H1 (cell line): ENCODE measurements around the gene RPS25. TPM values are rescaled to one million over a fixed set of nuclear protein-coding genes. Genes with fewer than 3 reads are reported as not detected.

Experiments
- CTCF ChIA-PET: fragments of 300-600 bp; sonication (Branson Sonifier 250); formaldehyde crosslinking; loops from one replicate; lab custom pipeline; 2021; ENCODE audit not compliant: partially characterized antibody; lab: Charles Lee
- POLR2A ChIA-PET: fragments of 300-600 bp; sonication (Branson Sonifier 250); formaldehyde crosslinking; loops from one replicate; lab custom pipeline; 2021; ENCODE audit warnings: inconsistent platforms; ENCODE audit not compliant: partially characterized antibody; lab: Charles Lee
- DNase-seq, 2 experiments: peaks; one replicate each; pipeline versions ENCODE4 v3.0.0 to v3.0.0-alpha.2; 2010 to 2022; ENCODE audit warnings: low spot score in 2 of 2, low read depth in 1 of 2, mixed read lengths in 1 of 2
- FAIRE-seq: peaks from 2 replicates; lab custom pipeline; 2011; peaks lifted over from hg19 to GRCh38; lab: Jason Lieb, UNC
- H2AFZ ChIP-seq: 2 replicates; pipeline ENCODE4 v1.8.1; 2012; ENCODE audit warnings: low read length, inconsistent platforms
- H2AK5ac ChIP-seq: 2 replicates; pipeline ENCODE4 v1.6.1; 2013; ENCODE audit warnings: low read depth, low read length
- H2BK120ac ChIP-seq: replicated peaks from 2 replicates; pipeline ENCODE3; 2013; ENCODE audit warnings: low read depth, low read length, inconsistent platforms
- H2BK12ac ChIP-seq: 2 replicates; pipeline ENCODE4 v1.6.1; 2013; ENCODE audit warnings: low read depth, low read length
- H2BK15ac ChIP-seq: 2 replicates; pipeline ENCODE4 v1.6.1; 2013; ENCODE audit warnings: low read length
- H2BK20ac ChIP-seq: 2 replicates; pipeline ENCODE4 v1.6.1; 2013; ENCODE audit warnings: low read length
- H2BK5ac ChIP-seq: 2 replicates; pipeline ENCODE4 v1.6.1; 2013; ENCODE audit warnings: low read depth, low read length
- H3K14ac ChIP-seq: 2 replicates; pipeline ENCODE4 v1.6.1; 2013; ENCODE audit warnings: inconsistent platforms; ENCODE audit not compliant: insufficient read length
- H3K18ac ChIP-seq: 2 replicates; pipeline ENCODE4 v1.6.1; 2013; ENCODE audit warnings: low read length; ENCODE audit errors: extremely low read depth
- H3K23ac ChIP-seq: 2 replicates; pipeline ENCODE4 v1.6.1; 2013; ENCODE audit warnings: inconsistent platforms; ENCODE audit not compliant: insufficient read length
- H3K23me2 ChIP-seq: 2 replicates; pipeline ENCODE4 v1.6.1; 2013; ENCODE audit warnings: low read depth, low read length
- H3K27ac ChIP-seq: 2 replicates; pipeline ENCODE4 v1.6.1; 2011; ENCODE audit warnings: low read depth, low read length, inconsistent platforms
- H3K27me3 ChIP-seq, 4 experiments: replicated peaks in 1 of 4; 1 replicate in 1 of 4; 2 replicates in 3 of 4; pipeline versions ENCODE4 v1.6.1 to v1.8.1; 2011 to 2013; ENCODE audit warnings: low read length in 3 of 4, mild to moderate bottlenecking in 3 of 4, inconsistent platforms in 2 of 4, mixed read lengths in 2 of 4, moderate library complexity in 1 of 4; ENCODE audit not compliant: control insufficient read depth in 3 of 4, insufficient read depth in 3 of 4; ENCODE audit errors: extremely low read depth in 1 of 4
- H3K36me3 ChIP-seq, 4 experiments: 2 replicates each; pipeline versions ENCODE4 v1.6.1 to v1.8.1; 2011 to 2013; ENCODE audit warnings: mild to moderate bottlenecking in 4 of 4, low read length in 3 of 4, moderate library complexity in 2 of 4, control low read depth in 1 of 4, inconsistent platforms in 1 of 4; ENCODE audit not compliant: insufficient read depth in 4 of 4, control insufficient read depth in 2 of 4
- H3K4ac ChIP-seq: replicated peaks from 2 replicates; pipeline ENCODE3; 2013; ENCODE audit warnings: low read length, low read depth, mixed read lengths, inconsistent platforms; ENCODE audit not compliant: insufficient read length
- H3K4me1 ChIP-seq, 4 experiments: replicated peaks in 1 of 4; 1 replicate in 1 of 4; 2 replicates in 3 of 4; pipeline versions ENCODE4 v1.6.1 to v1.8.1; 2011 to 2013; ENCODE audit warnings: low read length in 3 of 4, inconsistent platforms in 2 of 4, mixed read lengths in 1 of 4; ENCODE audit not compliant: insufficient read depth in 4 of 4, control insufficient read depth in 3 of 4
- H3K4me2 ChIP-seq, 2 experiments: 2 replicates each; pipeline versions ENCODE4 v1.6.1 to v1.8.1; 2011 to 2013; ENCODE audit warnings: low read depth in 2 of 2, low read length in 2 of 2, control low read depth in 1 of 2, inconsistent platforms in 1 of 2, mild to moderate bottlenecking in 1 of 2; ENCODE audit not compliant: insufficient read depth in 1 of 2
- H3K4me3 ChIP-seq, 4 experiments: fragments of 200-600, 300-600 bp in 1 of 4; sonication (generic), shearing (Covaris generic), sonication (Bioruptor Twin) in 1 of 4; 2 replicates each; pipeline versions ENCODE4 v1.5.1 to v1.8.1; 2011 to 2016; ENCODE audit warnings: low read length in 4 of 4, low read depth in 3 of 4, control low read depth in 2 of 4, inconsistent platforms in 2 of 4, mild to moderate bottlenecking in 2 of 4, mixed read lengths in 1 of 4, moderate library complexity in 1 of 4; ENCODE audit not compliant: insufficient read depth in 2 of 4; ENCODE audit errors: extremely low read depth in 1 of 4
- H3K56ac ChIP-seq: replicated peaks from 2 replicates; pipeline ENCODE3; 2013; ENCODE audit warnings: low read depth, mild to moderate bottlenecking, mixed read lengths, low read length, inconsistent platforms; ENCODE audit not compliant: insufficient read length
- H3K79me1 ChIP-seq: 2 replicates; pipeline ENCODE4 v1.6.1; 2013; ENCODE audit warnings: low read depth, low read length, control low read depth
- H3K79me2 ChIP-seq, 2 experiments: 2 replicates each; pipeline versions ENCODE4 v1.6.1 to v1.8.1; 2012 to 2013; ENCODE audit warnings: low read length in 2 of 2, mild to moderate bottlenecking in 2 of 2, inconsistent platforms in 1 of 2; ENCODE audit not compliant: insufficient read depth in 2 of 2, control insufficient read depth in 1 of 2
- H3K9ac ChIP-seq, 4 experiments: replicated peaks in 1 of 4; 1 replicate in 1 of 4; 2 replicates in 3 of 4; pipeline versions ENCODE4 v1.6.1 to v1.8.1; 2011 to 2013; ENCODE audit warnings: low read depth in 3 of 4, low read length in 3 of 4, control low read depth in 2 of 4, mild to moderate bottlenecking in 2 of 4, moderate library complexity in 2 of 4, inconsistent platforms in 1 of 4; ENCODE audit errors: extremely low read depth in 1 of 4
- H3K9me3 ChIP-seq, 2 experiments: 2 replicates each; pipeline versions ENCODE4 v1.6.1 to v1.8.1; 2012 to 2013; ENCODE audit warnings: mild to moderate bottlenecking in 2 of 2, moderate library complexity in 2 of 2, control low read depth in 1 of 2, inconsistent platforms in 1 of 2, low read depth in 1 of 2, low read length in 1 of 2, mixed read lengths in 1 of 2; ENCODE audit not compliant: insufficient read depth in 2 of 2
- H4K20me1 ChIP-seq, 2 experiments: replicated peaks in 1 of 2; 2 replicates each; pipeline versions ENCODE3 to v1.8.1; 2011 to 2013; ENCODE audit warnings: inconsistent platforms in 2 of 2, low read length in 2 of 2, mild to moderate bottlenecking in 1 of 2; ENCODE audit not compliant: insufficient read depth in 2 of 2, control insufficient read depth in 1 of 2
- H4K5ac ChIP-seq: 2 replicates; pipeline ENCODE4 v1.6.1; 2013; ENCODE audit warnings: low read length, low read depth, mixed read lengths, inconsistent platforms; ENCODE audit not compliant: insufficient read length
- H4K8ac ChIP-seq: 2 replicates; pipeline ENCODE4 v1.8.0; 2013; ENCODE audit warnings: mild to moderate bottlenecking, moderate library complexity, low read length, inconsistent platforms; ENCODE audit not compliant: insufficient read depth; ENCODE audit errors: extremely low read depth
- H4K91ac ChIP-seq: replicated peaks from 2 replicates; pipeline ENCODE3; 2013; ENCODE audit warnings: low read length, mixed read lengths, inconsistent platforms; ENCODE audit not compliant: insufficient read length
- BACH1 ChIP-seq: IDR thresholded peaks from 2 replicates; pipeline ENCODE4 v1.6.1; 2012; ENCODE audit warnings: low read length, improper control_type of control experiment
- CHD2 ChIP-seq: IDR thresholded peaks from 2 replicates; pipeline ENCODE4 v1.6.1; 2012; ENCODE audit warnings: low read length, improper control_type of control experiment
- FOSL1 ChIP-seq: IDR thresholded peaks from 2 replicates; pipeline ENCODE4 v1.6.1; 2011; ENCODE audit warnings: mild to moderate bottlenecking, low read depth, low read length, moderate library complexity; ENCODE audit not compliant: insufficient read depth
- GTF2F1 ChIP-seq: IDR thresholded peaks from 2 replicates; pipeline ENCODE4 v1.6.1; 2012; ENCODE audit warnings: low read depth, low read length, improper control_type of control experiment, borderline replicate concordance
- KDM5A ChIP-seq: fragments of 200-600 bp; IDR thresholded peaks from 2 replicates; pipeline ENCODE4 v1.7.1; 2012; ENCODE audit warnings: mild to moderate bottlenecking, low read length, inconsistent platforms, mixed read lengths
- MAX ChIP-seq: IDR thresholded peaks from 2 replicates; pipeline ENCODE4 v1.6.1; 2012; ENCODE audit warnings: inconsistent platforms
- PHF8 ChIP-seq: fragments of 200-600 bp; sonication (generic); conservative IDR thresholded peaks from 2 replicates; pipeline ENCODE4 v1.7.1; 2012; ENCODE audit warnings: low read depth, mild to moderate bottlenecking, inconsistent platforms, low read length, moderate library complexity
- RFX5 ChIP-seq: IDR thresholded peaks from 2 replicates; pipeline ENCODE4 v1.6.1; 2011; ENCODE audit warnings: low read depth, low read length, improper control_type of control experiment, borderline replicate concordance
- SIN3A ChIP-seq, 2 experiments: IDR thresholded peaks in 1 of 2; conservative IDR thresholded peaks in 1 of 2; 2 replicates each; pipeline ENCODE4 v1.6.1; 2011 to 2012; ENCODE audit warnings: low read length in 2 of 2, improper control_type of control experiment in 1 of 2, low read depth in 1 of 2, mild to moderate bottlenecking in 1 of 2
- SP4 ChIP-seq: IDR thresholded peaks from 2 replicates; pipeline ENCODE4 v1.6.1; 2012; ENCODE audit warnings: low read length, inconsistent platforms
- SRF ChIP-seq: IDR thresholded peaks from 2 replicates; pipeline ENCODE4 v1.6.1; 2011; ENCODE audit warnings: mild to moderate bottlenecking, low read depth, low read length, moderate library complexity
- YY1 ChIP-seq: IDR thresholded peaks from 2 replicates; pipeline ENCODE4 v1.6.1; 2011; ENCODE audit warnings: low read depth, mild to moderate bottlenecking, low read length
- WGBS, 2 experiments: shearing (Covaris generic) in 1 of 2; methylation state at CpG; one replicate each; pipeline versions ENCODE4 v1.1.6 to v1.1.7; 2013 to 2015; ENCODE audit warnings: low lambda C conversion rate in 2 of 2, mixed read lengths in 2 of 2, inconsistent platforms in 1 of 2, low coverage in 1 of 2, missing lambda C conversion rate in 1 of 2; ENCODE audit not compliant: insufficient replicate concordance in 2 of 2, insufficient coverage in 1 of 2, insufficient read length in 1 of 2; ENCODE audit errors: extremely low coverage in 1 of 2, missing lambda C conversion rate in 1 of 2; 5-methylcytosine and 5-hydroxymethylcytosine counted together
- polyA plus RNA-seq, 7 experiments: library from polyadenylated mRNA; depleted of rRNA in 3 of 7; stranded (reverse) in 5 of 7; unstranded in 2 of 7; fragments of >200 nt in 5 of 7; fragments of 200-250 nt in 2 of 7; gene quantifications; 1 replicate in 5 of 7; 2 replicates in 1 of 7; 4 replicates in 1 of 7; pipeline versions ENCODE4 v1.2.1 to v1.2.3, GENCODE V29; 2011 to 2013; ENCODE audit warnings: missing spikeins in 2 of 7, mixed read lengths in 2 of 7
- total RNA-seq: library from RNA; stranded (reverse); fragmentation: NEBNext Ultra II Directional; extraction: Animal tissue kit (Norgen Biotek cat#: 25700); gene quantifications from 2 replicates; pipeline ENCODE4 v1.2.1, GENCODE V29; 2021

Gene RPS25
- total and polyA plus RNA-seq, 2 of the 8 experiments (the other 6 are each of a cell fraction or from before 2014, with no cell fraction given), result 1,525 to 1,643 TPM

- Histone ChIP-seq H4K91ac (no peak overlapping the region), H3K79me2 (peaks cover 0 to 19% of the 10 kb centered on the region in 2 experiments; a peak in 1 of 4 replicates), H3K27ac (no peak overlapping the region), H2BK5ac (no peak overlapping the region; the same call in 1 of the 2 replicates), H4K5ac (no peak overlapping the region), H3K79me1 (peaks cover 15% of the 10 kb centered on the region), H3K4me1 (peaks cover 6 to 13% (median 10%) of the 10 kb centered on the region in 4 experiments), H2BK20ac (no peak overlapping the region), H3K9ac (no peak overlapping the region), H4K20me1 (peaks cover 3 to 16% of the 10 kb centered on the region in 2 experiments), H3K18ac (no peak overlapping the region), H3K23me2 (peaks cover 7% of the 10 kb centered on the region; the same call in 1 of the 2 replicates), H3K14ac (no peak overlapping the region), H2BK15ac (no peak overlapping the region), H4K8ac (0 out of 2 replicates have a peak overlapping the region, but pooled peaks have one; percentile 58), H3K23ac (no peak overlapping the region), H3K9me3 (no peaks in the 10 kb centered on the region), H2AK5ac (no peak overlapping the region), H3K4me2 (peak overlapping the region in 1 of 2 experiments; percentile 82; a peak in 1 of 4 replicates), H2BK120ac (no peak overlapping the region), H3K27me3 (no peaks in the 10 kb centered on the region), H2AFZ (no peak overlapping the region), H3K56ac (no peak overlapping the region), H3K4me3 (no peak overlapping the region), H3K36me3 (peaks cover 12 to 57% (median 34%) of the 10 kb centered on the region in 4 experiments), H3K4ac (no peak overlapping the region), H2BK12ac (no peak overlapping the region)
- FAIRE-seq (no peak), DNase-seq (no peak)
- WGBS, 2 experiments, result 92% methylated on average over 8 of the region's 9 CpGs; no CpG with 5 or more reads in 1 of the 2 experiments
- ChIA-PET POLR2A (interaction anchor here (1.4 to 9.7 kb wide), 3 partner anchors 15 to 28 kb away, joined by 4 to 224 read pairs (median 18); partner anchors contain the start of genes HYOU1, RPS25 and TRAPPC4), CTCF (interaction anchor here (0.5 to 1.5 kb wide), 7 partner anchors 17 to 295 kb away, joined by 3 to 4 read pairs (median 3); no protein-coding TSS in a partner anchor)
- no peak for TF ChIP-seq BACH1
- no peak for TF ChIP-seq PHF8
- TF ChIP-seq KDM5A, result no peak
- no peak for TF ChIP-seq SIN3A (conservative IDR thresholded peaks at IDR 0.05 in 1 of 2, IDR thresholded peaks at IDR 0.05 in 1 of 2; ENCODE audit: low read depth in 1 of 2, low read length in 2 of 2)
- no peak for TF ChIP-seq RFX5
- TF ChIP-seq GTF2F1, result no peak
- no peak for TF ChIP-seq SRF
- no peak for TF ChIP-seq MAX
- no peak for TF ChIP-seq FOSL1
- no peak for TF ChIP-seq YY1
- no peak for TF ChIP-seq CHD2
- TF ChIP-seq SP4, result no peak
These were observed 9.6 kb upstream of the RPS25 start for GRCh38 chr11:119027561-119028345.
